ENCODE data around the gene PPM1F.
"Not testable (repeated sequence)": the region's sequence is repeated elsewhere in the genome, so short reads cannot be mapped to it uniquely, and the experiment has no call there.

Gene PPM1F

DNA sequence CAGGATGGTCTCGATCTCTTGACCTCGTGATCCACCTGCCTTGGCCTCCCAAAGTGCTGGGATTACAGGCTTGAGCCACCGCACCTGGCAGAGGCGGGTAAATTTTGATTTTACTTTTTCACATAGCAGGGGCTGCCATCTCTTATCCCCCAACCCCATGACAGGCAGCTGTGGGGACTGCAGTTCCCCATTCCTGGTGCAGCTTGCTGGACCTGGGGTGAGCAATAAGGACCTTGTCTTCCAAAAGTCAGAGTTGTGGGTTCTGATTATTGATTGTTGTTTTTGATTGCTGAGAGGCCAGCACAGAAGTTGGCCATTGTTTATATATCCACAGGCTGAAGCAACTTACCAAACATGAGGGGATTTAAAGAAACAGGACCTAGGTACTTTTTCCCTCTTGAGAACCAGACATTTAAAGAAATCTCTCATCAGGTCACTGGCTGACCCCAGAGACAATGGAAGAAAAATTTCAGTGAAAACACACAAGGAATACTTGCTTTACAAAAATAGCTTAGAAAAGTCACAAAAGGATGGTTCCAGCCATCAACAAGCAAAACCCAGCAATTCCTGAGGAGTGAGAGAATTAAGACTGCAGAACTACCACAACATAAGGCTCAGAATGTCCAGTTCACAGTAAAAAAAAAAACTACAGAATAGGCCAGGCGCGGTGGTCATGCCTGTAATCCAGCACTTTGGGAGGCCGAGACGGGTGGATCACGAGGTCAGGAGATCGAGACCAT, 63.2 kb downstream of the PPM1F start:
- DNase-seq (ENCODE audit: low read depth), result no peak

DNA sequence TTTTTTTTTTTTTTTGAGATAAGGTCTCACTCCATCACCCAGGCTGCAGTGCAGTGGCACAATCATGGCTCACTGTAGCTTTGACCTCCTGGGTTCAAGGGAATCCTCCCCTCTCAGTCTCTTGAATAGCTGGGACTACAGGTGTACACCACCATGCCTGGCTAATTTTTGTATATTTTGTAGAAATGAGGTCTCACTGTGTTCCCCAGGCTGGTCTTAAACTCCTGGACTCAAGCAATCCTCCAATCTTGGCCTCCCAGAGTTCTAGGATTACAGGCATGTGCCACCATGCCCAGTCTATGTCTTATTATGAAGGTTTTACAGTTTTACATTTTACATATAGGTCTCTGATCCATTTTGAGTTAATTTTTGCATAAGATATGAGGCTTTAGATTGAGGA, 64.8 kb downstream of the PPM1F start:
- DNase-seq (ENCODE audit: low read depth), result no peak

DNA sequence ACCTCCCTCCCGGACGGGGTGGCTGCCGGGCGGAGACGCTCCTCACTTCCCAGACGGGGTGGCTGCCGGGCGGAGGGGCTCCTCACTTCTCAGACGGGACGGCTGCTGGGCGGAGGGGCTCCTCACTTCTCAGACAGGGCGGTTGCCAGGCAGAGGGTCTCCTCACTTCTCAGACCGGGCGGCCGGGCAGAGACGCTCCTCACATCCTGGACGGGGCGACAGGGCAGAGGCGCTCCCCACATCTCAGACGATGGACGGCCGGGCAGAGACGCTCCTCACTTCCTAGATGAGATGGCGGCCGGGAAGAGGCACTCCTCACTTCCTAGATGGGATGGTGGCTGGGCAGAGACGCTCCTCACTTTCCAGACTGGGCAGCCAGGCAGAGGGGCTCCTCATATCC, 68.7 kb downstream of the PPM1F start:
- DNase-seq (ENCODE audit: low read depth), result not testable (repeated sequence)

DNA sequence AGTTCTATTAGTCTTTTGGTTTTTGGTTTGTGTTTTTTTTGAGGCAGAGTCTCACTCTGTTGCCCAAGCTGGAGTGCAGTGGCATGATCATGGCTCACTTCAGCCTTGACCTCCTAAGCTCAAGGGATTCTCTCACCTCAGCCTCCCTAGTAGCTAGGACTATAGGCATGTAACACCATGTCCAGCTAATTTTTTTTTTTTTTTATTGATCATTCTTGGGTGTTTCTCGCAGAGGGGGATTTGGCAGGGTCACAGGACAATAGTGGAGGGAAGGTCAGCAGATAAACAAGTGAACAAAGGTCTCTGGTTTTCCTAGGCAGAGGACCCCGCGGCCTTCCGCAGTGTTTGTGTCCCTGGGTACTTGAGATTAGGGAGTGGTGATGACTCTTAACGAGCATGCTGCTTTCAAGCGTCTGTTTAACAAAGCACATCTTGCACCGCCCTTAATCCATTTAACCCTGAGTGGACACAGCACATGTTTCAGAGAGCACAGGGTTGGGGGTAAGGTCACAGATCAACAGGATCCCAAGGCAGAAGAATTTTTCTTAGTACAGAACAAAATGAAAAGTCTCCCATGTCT, 69.8 kb downstream of the PPM1F start:
- not testable (repeated sequence) for DNase-seq (ENCODE audit: low read depth)

DNA sequence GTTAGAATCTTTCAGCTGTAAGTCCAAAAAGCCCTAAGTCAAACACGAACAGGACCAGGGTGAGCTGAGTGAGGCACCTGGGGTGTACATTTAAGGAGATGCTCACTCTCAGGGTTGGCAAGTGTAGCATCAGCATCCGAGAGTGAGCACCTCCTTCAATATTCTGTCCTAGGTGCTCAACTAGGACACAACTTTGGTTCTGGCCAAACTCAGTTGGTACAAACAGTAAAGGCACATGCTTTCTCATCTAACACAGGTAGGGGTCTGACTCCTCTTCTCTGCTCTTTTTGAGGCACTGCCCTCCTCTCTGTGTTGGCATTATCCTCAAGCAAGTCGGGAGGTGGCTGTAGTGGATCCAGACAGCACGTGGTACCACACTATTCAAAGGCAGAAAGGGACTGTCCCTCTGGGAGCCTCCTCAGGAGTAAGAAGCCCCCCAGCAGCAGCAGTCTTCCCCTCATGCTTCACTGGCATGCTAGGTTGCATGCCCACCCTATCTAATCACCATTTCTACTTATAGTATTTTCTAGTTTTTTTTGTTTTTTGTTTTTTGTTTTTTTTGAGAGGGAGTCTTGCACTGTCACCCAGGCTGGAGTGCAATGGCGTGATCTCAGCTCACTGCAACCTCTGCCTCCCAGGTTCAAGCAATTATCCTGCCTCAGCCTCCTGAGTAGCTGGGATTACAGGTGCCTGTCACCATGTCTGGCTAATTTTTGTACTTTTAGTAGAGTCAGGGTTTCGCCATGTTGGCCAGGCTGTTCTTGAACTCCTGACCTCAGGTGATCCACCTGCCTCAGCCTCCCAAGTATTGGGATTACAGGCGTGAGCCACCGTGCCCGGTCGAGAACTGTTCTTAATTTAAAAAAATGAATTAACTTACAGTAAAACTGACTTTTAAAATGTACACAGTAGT, 70.6 kb downstream of the PPM1F start:
- no peak for DNase-seq (ENCODE audit: low read depth)

DNA sequence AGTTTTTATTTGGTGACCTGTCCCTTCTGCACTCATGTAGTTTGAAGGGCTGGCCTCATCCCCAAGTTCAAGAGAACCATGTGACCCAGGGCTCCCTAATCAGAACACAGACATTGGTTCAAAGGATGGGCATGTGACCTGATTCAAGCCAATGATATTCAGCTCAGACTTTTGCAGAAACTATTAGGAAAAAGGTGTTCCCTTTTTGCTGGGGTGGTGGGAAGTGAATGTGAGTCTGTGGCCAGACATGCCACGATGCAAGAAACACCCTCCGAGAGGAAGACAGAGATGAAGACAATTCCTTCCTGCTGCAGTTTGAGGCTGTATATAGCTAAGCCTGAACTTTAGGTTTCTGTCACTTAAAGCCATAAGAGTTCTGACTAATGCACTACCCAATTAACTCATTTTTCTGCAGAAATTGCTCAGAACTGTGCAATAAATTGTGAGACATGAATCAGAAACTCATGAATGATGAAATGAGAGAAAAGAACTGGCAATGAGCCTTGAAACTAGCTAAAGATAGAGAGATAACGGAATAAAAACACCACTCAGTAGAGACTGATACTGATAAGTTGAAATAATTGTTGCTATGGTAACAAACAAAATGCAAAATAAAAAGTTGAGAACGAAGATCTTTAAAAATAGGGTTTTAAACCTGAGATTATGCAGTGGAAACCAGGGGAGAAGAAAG, 76.0 kb downstream of the PPM1F start:
- DNase-seq (ENCODE audit: low read depth), result no peak

DNA sequence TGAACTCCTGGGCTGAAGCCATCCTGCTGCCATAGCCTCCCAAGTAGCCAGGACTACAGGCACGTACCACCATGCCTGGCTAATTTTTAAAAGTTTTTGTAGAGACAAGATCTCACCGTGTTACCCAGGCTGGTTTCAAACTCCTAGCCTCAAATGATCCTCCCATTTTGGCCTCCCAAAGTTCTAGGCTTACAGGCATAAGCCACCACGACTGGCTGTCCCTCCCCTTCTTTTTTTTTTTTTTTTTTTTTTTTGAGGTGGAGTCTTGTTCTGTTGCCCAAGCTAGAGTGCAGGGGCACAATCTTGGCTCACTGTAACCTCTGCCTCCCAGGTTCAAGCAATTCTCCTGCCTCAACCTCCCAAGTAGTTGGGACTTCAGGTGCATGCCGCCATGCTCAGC, 77.7 kb downstream of the PPM1F start:
- DNase-seq (ENCODE audit: low read depth), result not testable (repeated sequence)

DNA sequence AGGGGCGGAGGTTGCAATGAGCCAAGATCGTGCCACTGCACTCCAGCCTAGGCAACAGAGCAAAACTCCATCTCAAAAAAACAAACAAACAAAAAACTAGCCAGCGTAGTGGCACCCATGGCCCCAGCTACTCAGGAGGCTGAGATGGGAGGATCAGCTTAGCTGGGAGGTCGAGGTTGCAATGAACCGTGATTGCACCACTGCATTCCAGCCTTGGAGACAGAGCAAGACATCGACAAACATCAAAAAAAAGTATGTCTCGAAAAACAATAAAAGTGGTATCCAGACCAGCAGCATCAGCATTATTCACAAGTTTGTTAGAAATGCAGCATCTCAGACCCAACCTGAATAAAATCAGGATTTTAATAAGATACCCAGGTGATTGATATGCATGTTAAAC, 79.0 kb downstream of the PPM1F start:
- DNase-seq (ENCODE audit: low read depth), result no peak

DNA sequence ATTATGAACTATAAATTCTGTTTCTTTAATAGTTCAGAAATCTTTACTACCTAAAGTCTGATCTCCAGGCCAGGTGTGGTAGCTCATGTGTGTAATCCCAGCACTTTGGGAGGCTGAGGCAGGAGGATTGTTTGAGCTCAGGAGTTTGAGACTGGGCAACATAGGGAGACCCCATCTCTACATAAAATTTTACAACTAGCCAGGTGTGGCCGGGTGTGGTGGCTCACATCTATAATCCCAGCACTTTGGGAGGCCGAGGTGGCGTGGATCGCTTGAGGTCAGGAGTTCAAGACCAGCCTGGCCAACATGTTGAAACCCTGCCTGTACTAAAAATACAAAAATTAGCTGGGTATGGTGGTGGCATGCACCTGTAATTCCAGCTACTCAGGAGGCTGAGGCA, 79.9 kb downstream of the PPM1F start:
- not testable (repeated sequence) for DNase-seq (ENCODE audit: low read depth)

All from CMK (cell line).